SK-N-MC (cell line): ENCODE results near the gene COPE.

Source experiments
- EZH2 ChIP-seq: fragments of 200-600 bp; sonication (generic); IDR thresholded peaks from one replicate; pipeline ENCODE4 v1.6.1; 2017; ENCODE audit warnings: antibody characterized with exemption
- POLR2AphosphoS5 ChIP-seq: IDR thresholded peaks from 2 replicates; pipeline ENCODE4 v1.6.1; 2012; ENCODE audit warnings: mild to moderate bottlenecking, low read depth, low read length, borderline replicate concordance

GRCh38 chr19:18939163-18939562, 20.0 kb upstream of the COPE start:
- no peak for TF ChIP-seq POLR2AphosphoS5
- TF ChIP-seq EZH2 = no peak
